ENCODE measurements around the gene KCND1.

The KCND1 gene

GRCh38 chrX:48974574-48974973, 2.9 kb upstream of the KCND1 start:
- DNase-seq = no peak

GRCh38 chrX:48974033-48974432, 2.4 kb upstream of the KCND1 start:
- DNase-seq = no peak

GRCh38 chrX:48972220-48973164, 848 bp upstream of the KCND1 start:
- peak; percentile 11 to 58 (median 51) for DNase-seq

GRCh38 chrX:48969471-48969870, 2.2 kb downstream of the KCND1 start:
- no peak for DNase-seq

- DNase-seq = no peak
Observed at GRCh38 chrX:48968377-48968776, 3.3 kb downstream of the KCND1 start.

GRCh38 chrX:48966796-48967579, 4.7 kb downstream of the KCND1 start:
- DNase-seq = no peak

GRCh38 chrX:48965959-48966358, 5.7 kb downstream of the KCND1 start:
- DNase-seq = no peak

GRCh38 chrX:48961585-48962091, 10.0 kb downstream of the KCND1 start:
- no peak for DNase-seq

- peak; percentile 25 to 50 (median 47) for DNase-seq
Observed at GRCh38 chrX:48960291-48960690, 11.4 kb downstream of the KCND1 start.

- DNase-seq = peak; percentile 23 to 42 (median 30)
Observed at GRCh38 chrX:48958635-48959094, 13.0 kb downstream of the KCND1 start.

GRCh38 chrX:48957827-48958634, 13.6 kb downstream of the KCND1 start:
- DNase-seq = peak; percentile 93 to 97 (median 96)

- peak in 3 of 4 experiments; percentile 54 to 80 (median 68) for DNase-seq
Observed at GRCh38 chrX:48957477-48957826, 14.2 kb downstream of the KCND1 start, which contains the start of gene OTUD5. Gene OTUD5 (minus strand): TSS chrX:48957607. CDS start chrX:48957570, 37 bp downstream.

GRCh38 chrX:48956728-48957414, 14.8 kb downstream of the KCND1 start:
- peak in 3 of 4 experiments; percentile 21 to 60 (median 30) for DNase-seq

- no peak for DNase-seq
Observed at GRCh38 chrX:48948589-48948988, 23.1 kb downstream of the KCND1 start.

GRCh38 chrX:48945517-48946348, 25.9 kb downstream of the KCND1 start:
- DNase-seq = peak; percentile 51 to 74 (median 62)

GRCh38 chrX:48942895-48943294, 28.7 kb downstream of the KCND1 start:
- DNase-seq = peak in 1 of 4 experiments; percentile 10

GRCh38 chrX:48940404-48940955, 31.2 kb downstream of the KCND1 start:
- no peak for DNase-seq

GRCh38 chrX:48939524-48940228, 32.0 kb downstream of the KCND1 start:
- DNase-seq = no peak

- no peak for DNase-seq
Observed at GRCh38 chrX:48938721-48939425, 32.8 kb downstream of the KCND1 start.

Measured in suppressor macrophage (primary cell).